Karpas-422 (cell line): ENCODE results near the gene PTBP3. TPM values are rescaled to one million over a fixed set of nuclear protein-coding genes. Genes with fewer than 3 reads are reported as not detected.

Experiments used
- DNase-seq: peaks from one replicate; pipeline ENCODE4 v3.0.0-alpha.2; 2015
- H2AFZ ChIP-seq: fragments of 200-600 bp; sonication (generic); 2 replicates; pipeline ENCODE4 v1.6.1; 2014; ENCODE audit warnings: antibody characterized with exemption, low read length, mixed read lengths
- H3K27ac ChIP-seq: fragments of 200-600 bp; sonication (generic); 2 replicates; pipeline ENCODE4 v1.5.1; 2014; ENCODE audit warnings: mild to moderate bottlenecking, low read length, moderate library complexity
- H3K27me3 ChIP-seq: fragments of 200-600 bp; sonication (generic); 2 replicates; pipeline ENCODE4 v1.6.1; 2014; ENCODE audit warnings: low read length, mixed read lengths
- H3K36me3 ChIP-seq: fragments of 200-600 bp; sonication (generic); 2 replicates; pipeline ENCODE4 v1.6.1; 2014; ENCODE audit warnings: low read length, mixed read lengths; ENCODE audit not compliant: insufficient read depth
- H3K4me1 ChIP-seq: fragments of 200-600 bp; sonication (generic); 2 replicates; pipeline ENCODE4 v1.6.1; 2014; ENCODE audit warnings: mild to moderate bottlenecking, low read length, mixed read lengths
- H3K4me2 ChIP-seq: fragments of 200-600 bp; sonication (generic); 2 replicates; pipeline ENCODE4 v1.6.1; 2014; ENCODE audit warnings: low read length, low read depth, mild to moderate bottlenecking; ENCODE audit not compliant: poor library complexity, severe bottlenecking
- H3K4me3 ChIP-seq: fragments of 200-600 bp; sonication (generic); 2 replicates; pipeline ENCODE4 v1.5.1; 2014; ENCODE audit warnings: mild to moderate bottlenecking, antibody characterized with exemption, low read length, mixed read lengths
- H3K79me2 ChIP-seq: fragments of 200-600 bp; sonication (generic); 2 replicates; pipeline ENCODE4 v1.6.1; 2014; ENCODE audit warnings: mild to moderate bottlenecking, low read length, mixed read lengths
- H3K9ac ChIP-seq: fragments of 200-600 bp; sonication (generic); 2 replicates; pipeline ENCODE4 v1.6.0; 2014; ENCODE audit warnings: low read length
- H3K9me2 ChIP-seq: fragments of 200-600 bp; sonication (generic), shearing (Covaris generic); replicated peaks from 2 replicates; pipeline ENCODE4 v1.6.0; 2014; ENCODE audit warnings: mild to moderate bottlenecking, low read length, moderate library complexity; ENCODE audit not compliant: insufficient read depth
- H3K9me3 ChIP-seq: fragments of 300-700, 200-600 bp; sonication (generic); 2 replicates; pipeline ENCODE4 v1.6.1; 2014; ENCODE audit warnings: low read length, mixed read lengths
- H4K20me1 ChIP-seq: fragments of 200-600 bp; sonication (generic); 2 replicates; pipeline ENCODE4 v1.6.1; 2014; ENCODE audit warnings: mild to moderate bottlenecking, antibody characterized with exemption, low read length, low read depth; ENCODE audit not compliant: insufficient read depth
- total RNA-seq: library from RNA; depleted of rRNA; stranded (reverse); fragments of >200 nt; shearing (Covaris generic); gene quantifications from 2 replicates; pipeline ENCODE4 v1.2.3, GENCODE V29; 2014; ENCODE audit warnings: low replicate concordance

The PTBP3 gene
- total RNA-seq, 1 experiment from 2014 or later, result 114 TPM

DNA sequence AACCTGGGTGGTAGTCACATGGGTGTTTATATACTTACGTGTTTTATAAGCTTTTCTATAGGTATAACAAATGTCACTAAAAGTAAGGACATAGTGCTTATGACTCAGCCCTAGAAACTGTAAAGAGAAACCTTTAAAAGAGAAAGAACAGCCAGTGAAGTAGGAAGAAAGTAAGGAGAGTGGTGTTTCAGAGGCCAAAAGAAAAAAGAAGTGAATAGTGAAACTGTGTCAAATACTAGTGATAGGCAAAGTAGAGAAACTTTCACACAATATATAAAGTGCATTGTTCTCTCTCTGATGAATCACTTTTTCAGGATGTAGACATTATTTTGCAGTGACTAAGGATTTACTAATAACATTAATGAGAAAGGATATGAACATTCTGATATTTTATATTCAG is 84.1 kb downstream of the PTBP3 start:
- Histone ChIP-seq H3K9me3 (no peaks in the 10 kb centered on the region), H3K4me2 (no peak overlapping the region), H3K4me3 (no peak overlapping the region), H3K27ac (no peak overlapping the region), H3K27me3 (no peaks in the 10 kb centered on the region), H3K4me1 (peaks cover 32% of the 10 kb centered on the region), H3K9ac (no peak overlapping the region), H4K20me1 (no peaks in the 10 kb centered on the region), H2AFZ (no peak overlapping the region), H3K9me2 (no peaks in the 10 kb centered on the region), H3K36me3 (peaks cover 13% of the 10 kb centered on the region; the same call in 1 of the 2 replicates), H3K79me2 (peaks cover 50% of the 10 kb centered on the region)
- no peak for DNase-seq

DNA sequence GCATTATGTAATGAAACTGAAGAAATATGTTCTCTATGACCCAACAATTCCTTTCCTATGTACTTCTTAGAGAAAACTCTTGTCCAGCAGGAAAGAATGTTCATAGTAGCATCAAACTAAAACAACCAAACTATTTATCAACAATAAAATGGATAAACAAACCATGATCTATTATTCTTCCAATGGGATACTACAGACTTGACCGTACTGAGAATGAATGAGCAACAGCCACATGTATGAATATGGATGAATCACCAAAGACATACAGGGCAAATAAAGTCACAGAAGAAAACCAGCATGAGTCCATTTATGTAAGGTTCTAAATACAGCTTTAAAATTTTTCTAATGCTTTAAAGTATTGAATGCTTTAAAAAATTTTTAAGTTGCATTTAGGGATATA is 84.7 kb downstream of the PTBP3 start:
- no peaks in the 10 kb centered on the region for H4K20me1 ChIP-seq
- peaks cover 45% of the 10 kb centered on the region for H3K79me2 ChIP-seq
- no peaks in the 10 kb centered on the region for H3K9me2 ChIP-seq
- DNase-seq, result no peak
- H3K4me3 ChIP-seq, result no peak overlapping the region
- H3K9ac ChIP-seq, result no peak overlapping the region
- peaks cover 11% of the 10 kb centered on the region; the same call in 1 of the 2 replicates for H3K36me3 ChIP-seq
- H3K9me3 ChIP-seq, result no peaks in the 10 kb centered on the region
- H3K4me2 ChIP-seq, result no peak overlapping the region
- no peaks in the 10 kb centered on the region for H3K27me3 ChIP-seq
- H2AFZ ChIP-seq, result no peak overlapping the region
- peaks cover 32% of the 10 kb centered on the region for H3K4me1 ChIP-seq
- H3K27ac ChIP-seq, result no peak overlapping the region

GRCh38 chr9:112247090-112247489 is 86.3 kb downstream of the PTBP3 start:
- no peaks in the 10 kb centered on the region for H3K9me3 ChIP-seq
- H3K4me1 ChIP-seq, result peaks cover 27% of the 10 kb centered on the region
- H3K9me2 ChIP-seq, result no peaks in the 10 kb centered on the region
- H3K4me2 ChIP-seq, result no peak overlapping the region
- H2AFZ ChIP-seq, result no peak overlapping the region
- H4K20me1 ChIP-seq, result no peaks in the 10 kb centered on the region
- H3K36me3 ChIP-seq, result peaks cover 11% of the 10 kb centered on the region; the same call in 1 of the 2 replicates
- no peak overlapping the region for H3K4me3 ChIP-seq
- no peak overlapping the region for H3K27ac ChIP-seq
- H3K27me3 ChIP-seq, result no peaks in the 10 kb centered on the region
- H3K79me2 ChIP-seq, result peaks cover 45% of the 10 kb centered on the region
- DNase-seq, result no peak
- H3K9ac ChIP-seq, result no peak overlapping the region

DNA sequence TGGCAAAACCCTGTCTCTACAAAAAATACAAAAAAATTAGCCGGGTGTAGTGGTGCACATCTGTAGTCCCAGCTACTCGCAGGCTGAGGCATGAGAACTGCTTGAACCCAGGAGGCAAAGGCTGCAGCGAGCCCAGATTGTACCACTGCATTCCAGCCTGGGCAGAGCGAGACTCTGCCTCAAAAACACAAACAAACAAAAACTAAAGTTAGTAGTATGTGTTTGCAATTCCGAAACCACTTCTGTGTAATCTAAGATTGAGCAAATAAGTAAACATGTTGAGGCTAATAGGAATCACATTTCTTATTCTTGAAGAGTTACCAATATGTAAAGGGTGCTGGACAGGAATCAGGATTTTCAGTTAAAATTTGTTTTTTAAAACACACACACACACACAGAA is 88.3 kb downstream of the PTBP3 start:
- peaks cover 42% of the 10 kb centered on the region for H3K79me2 ChIP-seq
- H3K4me1 ChIP-seq, result peaks cover 8% of the 10 kb centered on the region
- H4K20me1 ChIP-seq, result no peaks in the 10 kb centered on the region
- no peak overlapping the region for H3K4me3 ChIP-seq
- no peaks in the 10 kb centered on the region for H3K27me3 ChIP-seq
- H2AFZ ChIP-seq, result no peak overlapping the region
- H3K9me2 ChIP-seq, result no peaks in the 10 kb centered on the region
- peaks cover 3% of the 10 kb centered on the region; the same call in 1 of the 2 replicates for H3K36me3 ChIP-seq
- no peak overlapping the region for H3K27ac ChIP-seq
- H3K9ac ChIP-seq, result no peak overlapping the region
- H3K9me3 ChIP-seq, result no peaks in the 10 kb centered on the region
- no peak for DNase-seq
- H3K4me2 ChIP-seq, result no peak overlapping the region

DNA sequence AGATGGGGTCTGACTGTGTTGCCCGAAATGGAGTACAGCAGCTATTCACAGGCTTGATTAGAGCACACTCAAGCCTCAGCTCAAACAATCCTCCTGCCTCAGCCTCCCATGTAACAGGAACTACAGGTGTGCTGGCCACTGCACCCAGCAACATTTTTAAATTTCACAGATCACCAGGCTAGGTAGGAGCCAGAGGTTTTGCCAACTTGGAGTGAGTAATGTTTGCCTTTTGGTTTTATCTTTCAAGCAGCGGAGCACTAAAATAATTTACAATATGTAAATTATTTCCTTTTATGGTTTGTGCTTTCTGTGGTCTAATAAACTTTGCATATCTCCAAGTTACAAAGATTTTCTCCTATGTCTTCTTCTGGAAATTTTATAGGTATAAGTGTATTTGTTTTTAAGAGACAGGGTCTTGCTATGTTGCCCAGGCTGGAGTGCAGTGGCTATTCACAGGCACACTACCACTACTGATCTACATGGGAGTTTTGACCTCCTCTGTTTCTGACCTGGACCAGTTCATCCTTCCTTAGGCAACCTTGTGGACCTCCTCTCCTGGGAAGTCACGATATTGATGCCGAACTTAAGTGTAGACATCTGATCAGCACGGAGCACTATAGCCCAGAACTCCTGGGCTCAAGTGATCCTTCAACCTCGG is 91.1 kb downstream of the PTBP3 start:
- DNase-seq, result no peak
- no peaks in the 10 kb centered on the region for H3K27me3 ChIP-seq
- no peaks in the 10 kb centered on the region for H3K9me2 ChIP-seq
- peaks cover 39% of the 10 kb centered on the region for H3K79me2 ChIP-seq
- H2AFZ ChIP-seq, result no peak overlapping the region
- H3K4me1 ChIP-seq, result peaks cover 9% of the 10 kb centered on the region; the same call in 1 of the 2 replicates
- no peaks in the 10 kb centered on the region for H4K20me1 ChIP-seq
- no peaks in the 10 kb centered on the region for H3K9me3 ChIP-seq
- no peak overlapping the region for H3K4me3 ChIP-seq
- H3K36me3 ChIP-seq, result peaks cover 3% of the 10 kb centered on the region; the same call in 1 of the 2 replicates
- H3K4me2 ChIP-seq, result no peak overlapping the region
- no peak overlapping the region for H3K27ac ChIP-seq
- no peak overlapping the region for H3K9ac ChIP-seq

- DNase-seq, result no peak
- H3K4me2 ChIP-seq, result no peak overlapping the region
- H3K4me1 ChIP-seq, result peaks cover 9% of the 10 kb centered on the region; the same call in 1 of the 2 replicates
- H4K20me1 ChIP-seq, result no peaks in the 10 kb centered on the region
- no peaks in the 10 kb centered on the region for H3K36me3 ChIP-seq
- no peaks in the 10 kb centered on the region for H3K27me3 ChIP-seq
- no peak overlapping the region for H3K27ac ChIP-seq
- no peaks in the 10 kb centered on the region for H3K9me2 ChIP-seq
- H3K4me3 ChIP-seq, result no peak overlapping the region
- peaks cover 40% of the 10 kb centered on the region for H3K79me2 ChIP-seq
- no peak overlapping the region for H3K9ac ChIP-seq
- H3K9me3 ChIP-seq, result no peaks in the 10 kb centered on the region
- H2AFZ ChIP-seq, result no peak overlapping the region
Measured at GRCh38 chr9:112241491-112241890, 91.9 kb downstream of the PTBP3 start.

DNA sequence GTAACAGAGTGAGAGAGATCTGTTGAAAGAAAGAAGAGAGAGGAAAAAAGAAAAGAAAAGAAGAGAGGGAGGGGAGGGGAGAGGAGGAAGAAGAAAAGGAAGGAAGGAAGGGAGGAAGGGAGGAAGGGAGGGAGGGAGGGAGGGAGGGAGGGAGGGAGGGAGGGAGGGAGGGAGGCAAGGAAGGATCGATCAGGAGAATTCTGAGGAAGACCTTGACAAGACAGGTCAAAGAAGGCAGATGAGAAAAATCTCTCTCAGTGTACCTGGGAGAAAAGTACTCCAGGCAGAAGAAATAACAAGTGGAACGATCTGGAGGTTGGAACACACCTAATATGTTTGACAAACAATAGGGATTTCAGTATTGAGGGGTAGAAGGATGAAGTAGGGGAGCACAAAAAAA is 93.7 kb downstream of the PTBP3 start:
- no peak for DNase-seq
- no peaks in the 10 kb centered on the region for H3K27me3 ChIP-seq
- no peak overlapping the region for H2AFZ ChIP-seq
- H3K27ac ChIP-seq, result no peak overlapping the region
- no peaks in the 10 kb centered on the region for H3K9me2 ChIP-seq
- H3K4me2 ChIP-seq, result no peak overlapping the region
- H3K9me3 ChIP-seq, result no peaks in the 10 kb centered on the region
- peaks cover 9% of the 10 kb centered on the region; the same call in 1 of the 2 replicates for H3K4me1 ChIP-seq
- H4K20me1 ChIP-seq, result no peaks in the 10 kb centered on the region
- no peak overlapping the region for H3K9ac ChIP-seq
- no peak overlapping the region for H3K4me3 ChIP-seq
- H3K36me3 ChIP-seq, result no peaks in the 10 kb centered on the region
- H3K79me2 ChIP-seq, result peaks cover 50% of the 10 kb centered on the region

DNA sequence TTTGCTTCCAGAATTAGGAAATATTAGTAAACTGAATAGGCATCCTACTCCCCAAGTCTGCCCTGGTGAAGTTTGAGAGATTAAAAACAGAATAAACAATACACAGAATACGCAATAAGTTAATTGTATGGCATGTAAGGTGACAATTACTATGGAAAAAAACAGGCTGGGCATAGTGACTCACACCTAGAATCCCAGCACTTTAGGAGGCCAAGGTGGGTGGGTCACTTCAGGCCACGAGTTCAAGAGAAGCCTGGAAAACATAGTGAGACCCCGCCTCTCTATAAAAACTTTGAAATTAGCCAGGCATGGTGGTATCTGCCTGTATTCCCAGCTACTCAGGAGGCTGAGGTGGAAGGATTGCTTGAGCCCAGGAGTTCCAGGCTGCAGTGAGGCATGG is 94.1 kb downstream of the PTBP3 start:
- Histone ChIP-seq H3K79me2 (peaks cover 50% of the 10 kb centered on the region), H4K20me1 (no peaks in the 10 kb centered on the region), H3K27me3 (no peaks in the 10 kb centered on the region), H3K9ac (no peak overlapping the region), H3K36me3 (no peaks in the 10 kb centered on the region), H3K9me2 (no peaks in the 10 kb centered on the region), H3K4me1 (peaks cover 9% of the 10 kb centered on the region; the same call in 1 of the 2 replicates), H3K4me3 (no peak overlapping the region), H3K4me2 (no peak overlapping the region), H3K9me3 (no peaks in the 10 kb centered on the region), H2AFZ (no peak overlapping the region), H3K27ac (no peak overlapping the region)
- no peak for DNase-seq
